ENCODE results near the gene PITPNB.

Gene PITPNB

DNA sequence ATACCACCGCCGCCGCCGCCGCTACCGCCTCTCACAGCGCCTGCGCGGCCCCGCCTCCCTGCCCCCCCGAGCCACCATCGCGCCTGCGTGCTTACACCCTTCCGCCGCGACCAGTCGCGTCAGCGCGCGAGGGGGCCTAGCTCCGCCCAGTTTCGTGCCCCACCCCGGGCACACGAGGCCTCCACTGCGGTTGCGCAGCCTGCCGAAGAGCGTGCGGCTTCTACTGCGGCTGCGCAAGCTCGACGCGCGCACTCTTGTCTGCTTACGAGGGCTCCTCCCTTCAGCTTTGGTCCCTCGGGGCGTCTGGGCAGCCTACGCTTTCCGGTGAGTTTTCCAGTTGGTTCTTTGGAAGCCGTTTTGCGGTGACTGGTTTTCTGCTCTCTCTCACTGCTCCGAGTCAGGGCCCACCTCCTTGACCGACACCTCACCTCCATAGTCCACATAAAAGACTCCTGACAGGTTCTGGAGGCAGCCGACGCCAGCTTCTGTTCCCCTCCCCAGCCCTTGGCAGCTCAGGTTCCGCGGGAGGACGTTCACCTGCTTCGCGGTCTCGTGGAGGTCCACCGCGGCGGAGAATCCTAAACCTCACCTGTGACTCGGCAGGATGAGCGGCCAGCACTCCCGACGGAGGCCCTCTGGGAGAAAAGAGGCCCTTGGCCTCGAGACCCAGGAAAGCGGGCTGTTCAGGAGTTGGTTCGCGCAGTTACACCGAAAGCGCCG is at the start of gene PITPNB:
Gene PITPNB, minus strand, starts transcription at position 35 of the 720 bp plus-strand sequence. CDS start 65 bp downstream, outside the sequence.
- H3K4me2 ChIP-seq (ENCODE audit: insufficient read depth, low read length): peak within 1 kb of the TSS; percentile 98
- H3K27ac ChIP-seq (ENCODE audit: low read length): peak within 1 kb of the TSS; percentile 97
- no peaks in the 10 kb centered on the region for H3K27me3 ChIP-seq (ENCODE audit: insufficient read depth, low read length, poor library complexity)
- peaks cover 38% of the 10 kb centered on the region for H4K20me1 ChIP-seq (ENCODE audit: insufficient read depth, low read length)
- peak within 1 kb of the TSS; percentile 95 for H2AFZ ChIP-seq (ENCODE audit: low read depth, low read length)
- no peaks in the 10 kb centered on the region for H3K9me3 ChIP-seq (ENCODE audit: insufficient read depth, low read length, severe bottlenecking)
- H3K4me1 ChIP-seq (ENCODE audit: insufficient read depth, low read length): peaks cover 61% of the 10 kb centered on the region
- H3K9ac ChIP-seq (ENCODE audit: low read depth, low read length): peak within 1 kb of the TSS; percentile 95
- TF ChIP-seq, protein P1, sequence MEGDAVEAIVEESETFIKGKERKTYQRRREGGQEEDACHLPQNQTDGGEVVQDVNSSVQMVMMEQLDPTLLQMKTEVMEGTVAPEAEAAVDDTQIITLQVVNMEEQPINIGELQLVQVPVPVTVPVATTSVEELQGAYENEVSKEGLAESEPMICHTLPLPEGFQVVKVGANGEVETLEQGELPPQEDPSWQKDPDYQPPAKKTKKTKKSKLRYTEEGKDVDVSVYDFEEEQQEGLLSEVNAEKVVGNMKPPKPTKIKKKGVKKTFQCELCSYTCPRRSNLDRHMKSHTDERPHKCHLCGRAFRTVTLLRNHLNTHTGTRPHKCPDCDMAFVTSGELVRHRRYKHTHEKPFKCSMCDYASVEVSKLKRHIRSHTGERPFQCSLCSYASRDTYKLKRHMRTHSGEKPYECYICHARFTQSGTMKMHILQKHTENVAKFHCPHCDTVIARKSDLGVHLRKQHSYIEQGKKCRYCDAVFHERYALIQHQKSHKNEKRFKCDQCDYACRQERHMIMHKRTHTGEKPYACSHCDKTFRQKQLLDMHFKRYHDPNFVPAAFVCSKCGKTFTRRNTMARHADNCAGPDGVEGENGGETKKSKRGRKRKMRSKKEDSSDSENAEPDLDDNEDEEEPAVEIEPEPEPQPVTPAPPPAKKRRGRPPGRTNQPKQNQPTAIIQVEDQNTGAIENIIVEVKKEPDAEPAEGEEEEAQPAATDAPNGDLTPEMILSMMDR (IDR thresholded peaks at IDR 0.05; ENCODE audit: borderline replicate concordance, extremely low read depth, low read length, poor library complexity, severe bottlenecking): no peak
- ATAC-seq (ENCODE audit: insufficient read depth, low read depth) (peak; percentile 84), DNase-seq (peak; percentile 98)
- peaks cover 19% of the 10 kb centered on the region for H3K36me3 ChIP-seq (ENCODE audit: insufficient read depth, low read length)
- H3K4me3 ChIP-seq (ENCODE audit: low read depth in 1 of 2, low read length in 2 of 2): peak within 1 kb of the TSS; percentile 89 to 96
- H3K79me2 ChIP-seq (ENCODE audit: insufficient read depth, low read length): peaks cover 91% of the 10 kb centered on the region

DNA sequence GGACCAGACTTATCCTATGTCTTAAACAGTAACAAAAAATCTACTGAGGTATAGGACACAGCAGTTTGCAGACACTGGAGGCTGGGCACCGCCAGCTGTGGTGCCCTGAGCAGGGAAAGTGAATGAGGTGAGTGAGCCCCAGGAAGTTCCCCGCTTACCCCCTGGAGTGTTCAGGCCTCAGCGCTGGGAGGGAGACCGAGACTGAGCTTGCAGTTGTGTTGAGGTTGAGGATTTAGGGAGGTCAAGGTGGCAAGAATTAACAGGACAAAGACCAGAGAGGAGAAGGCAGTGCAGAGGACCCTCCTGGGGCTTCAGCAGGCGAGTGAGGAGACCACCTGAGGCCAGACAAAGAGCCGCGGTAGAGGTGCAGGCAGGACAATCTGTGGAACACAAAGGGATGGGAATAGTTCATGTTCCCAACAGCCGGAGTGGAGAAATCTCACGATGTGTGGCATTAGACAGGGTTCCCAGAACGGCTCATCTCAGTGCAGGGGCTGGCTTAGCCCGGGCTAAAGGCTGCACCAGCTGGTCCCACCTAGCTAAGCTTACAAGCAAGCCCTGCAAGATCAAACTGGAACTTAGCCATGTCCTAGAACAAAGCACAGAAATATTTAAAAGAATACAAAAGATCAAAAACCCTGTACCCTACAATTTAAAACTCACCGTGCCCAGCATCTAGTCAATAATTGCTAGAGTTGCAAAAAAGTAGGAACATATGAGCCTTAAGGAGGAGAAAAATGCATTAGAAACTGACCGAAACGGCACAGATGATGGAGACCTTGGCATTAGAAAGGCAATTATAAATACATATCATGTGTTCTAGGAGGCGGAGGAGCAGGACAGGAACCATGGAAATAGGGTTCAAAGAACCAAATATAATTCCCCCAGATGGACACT is 47.4 kb upstream of the PITPNB start:
- DNase-seq (no peak), ATAC-seq (ENCODE audit: insufficient read depth, low read depth) (no peak)
- Histone ChIP-seq H3K4me2 (ENCODE audit: insufficient read depth, low read length) (no peak overlapping the region), H3K4me3 (ENCODE audit: low read depth in 1 of 2, low read length in 2 of 2) (no peak overlapping the region), H2AFZ (ENCODE audit: low read depth, low read length) (no peak overlapping the region), H3K36me3 (ENCODE audit: insufficient read depth, low read length) (no peaks in the 10 kb centered on the region), H4K20me1 (ENCODE audit: insufficient read depth, low read length) (no peaks in the 10 kb centered on the region), H3K79me2 (ENCODE audit: insufficient read depth, low read length) (no peaks in the 10 kb centered on the region), H3K9me3 (ENCODE audit: insufficient read depth, low read length, severe bottlenecking) (peaks cover 7% of the 10 kb centered on the region), H3K27me3 (ENCODE audit: insufficient read depth, low read length, poor library complexity) (no peaks in the 10 kb centered on the region), H3K27ac (ENCODE audit: low read length) (no peak overlapping the region), H3K9ac (ENCODE audit: low read depth, low read length) (no peak overlapping the region), H3K4me1 (ENCODE audit: insufficient read depth, low read length) (no peaks in the 10 kb centered on the region)
- TF ChIP-seq EZH2 (IDR thresholded peaks at IDR 0.05; ENCODE audit: borderline replicate concordance, low read depth, low read length, severe bottlenecking): no peak
- TF ChIP-seq, protein P1 (IDR thresholded peaks at IDR 0.05; ENCODE audit: borderline replicate concordance, extremely low read depth, low read length, poor library complexity, severe bottlenecking): no peak

DNA sequence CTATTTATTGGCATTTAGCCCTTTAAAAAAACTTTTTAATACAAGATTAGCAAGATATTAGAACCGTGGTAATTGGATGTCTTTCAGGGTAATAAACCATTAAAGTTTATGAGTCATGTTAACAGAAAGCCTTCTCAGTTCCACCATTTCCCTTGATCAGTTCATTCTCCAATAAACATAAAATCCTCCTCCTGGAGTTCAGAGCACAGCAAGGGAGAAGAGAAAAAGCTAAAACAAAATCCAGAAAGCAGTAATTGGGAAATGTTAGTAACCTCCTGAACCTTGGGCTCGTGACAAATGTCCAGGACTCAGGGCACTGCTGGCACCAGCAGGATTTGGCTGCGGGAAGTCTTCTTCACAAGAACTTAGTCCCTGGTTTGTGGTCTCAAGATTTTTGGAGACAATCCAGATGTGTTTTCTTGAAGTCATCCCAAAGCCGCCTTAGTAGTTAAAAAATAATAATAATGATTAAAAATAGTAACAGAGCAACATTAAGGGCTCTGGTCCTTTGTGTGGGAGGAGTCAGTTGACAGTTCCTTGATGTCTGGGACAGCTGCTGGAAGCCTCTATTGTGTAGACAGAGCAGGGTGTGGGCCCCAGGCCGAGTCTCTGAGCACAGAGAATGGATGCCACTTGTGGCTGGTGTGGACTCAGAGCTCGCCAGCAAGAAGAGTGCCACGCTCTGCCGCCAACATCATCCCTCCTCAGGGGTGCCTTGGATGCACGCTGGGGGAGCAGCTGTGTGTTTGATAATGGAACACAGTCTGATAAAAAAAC is 43.4 kb upstream of the PITPNB start:
- Histone ChIP-seq H4K20me1 (ENCODE audit: insufficient read depth, low read length) (no peaks in the 10 kb centered on the region), H3K79me2 (ENCODE audit: insufficient read depth, low read length) (no peaks in the 10 kb centered on the region), H3K9me3 (ENCODE audit: insufficient read depth, low read length, severe bottlenecking) (no peaks in the 10 kb centered on the region), H3K27me3 (ENCODE audit: insufficient read depth, low read length, poor library complexity) (no peaks in the 10 kb centered on the region), H3K9ac (ENCODE audit: low read depth, low read length) (no peak overlapping the region), H3K36me3 (ENCODE audit: insufficient read depth, low read length) (no peaks in the 10 kb centered on the region), H3K4me2 (ENCODE audit: insufficient read depth, low read length) (no peak overlapping the region), H2AFZ (ENCODE audit: low read depth, low read length) (no peak overlapping the region), H3K4me3 (ENCODE audit: low read depth in 1 of 2, low read length in 2 of 2) (no peak overlapping the region), H3K27ac (ENCODE audit: low read length) (no peak overlapping the region), H3K4me1 (ENCODE audit: insufficient read depth, low read length) (no peaks in the 10 kb centered on the region)
- no peak for DNase-seq
- ATAC-seq (ENCODE audit: insufficient read depth, low read depth): peak; percentile 40; the same call in 1 of the 3 replicates
- no peak for TF ChIP-seq EZH2 (IDR thresholded peaks at IDR 0.05; ENCODE audit: borderline replicate concordance, low read depth, low read length, severe bottlenecking)
- TF ChIP-seq, protein P1 (IDR thresholded peaks at IDR 0.05; ENCODE audit: borderline replicate concordance, extremely low read depth, low read length, poor library complexity, severe bottlenecking): no peak

All from DND-41 (cell line).